GM21390 (cell line): ENCODE results near the gene CPEB3.
"Not testable (repeated sequence)": the region's sequence is repeated elsewhere in the genome, so short reads cannot be mapped to it uniquely, and the experiment has no call there.

ENCODE experiments used
- ATAC-seq: cut with Tn5 transposase; IDR thresholded peaks from one replicate; pipeline ENCODE4 v1.9.1; 2021; ENCODE audit not compliant: unreplicated experiment

The CPEB3 gene

GRCh38 chr10:92047215-92047614, 243.7 kb downstream of the CPEB3 start:
- no peak for ATAC-seq

- ATAC-seq = no peak
These were observed 245.2 kb downstream of the CPEB3 start for GRCh38 chr10:92045641-92046106.

- ATAC-seq = no peak
These were observed 248.3 kb downstream of the CPEB3 start for GRCh38 chr10:92042541-92042940.

GRCh38 chr10:92038949-92039348, 251.9 kb downstream of the CPEB3 start:
- ATAC-seq = no peak

GRCh38 chr10:92033070-92033469, 257.8 kb downstream of the CPEB3 start:
- ATAC-seq = not testable (repeated sequence)

GRCh38 chr10:92031580-92031979, 259.3 kb downstream of the CPEB3 start:
- no peak for ATAC-seq

- ATAC-seq = no peak
These were observed 263.7 kb downstream of the CPEB3 start for GRCh38 chr10:92027141-92027540.

GRCh38 chr10:92025340-92025739, 265.5 kb downstream of the CPEB3 start:
- ATAC-seq = not testable (repeated sequence)

GRCh38 chr10:92024700-92025099, 266.2 kb downstream of the CPEB3 start:
- no peak for ATAC-seq

- ATAC-seq = no peak
These were observed 276.3 kb downstream of the CPEB3 start for GRCh38 chr10:92014620-92015019.

- ATAC-seq = no peak
These were observed 279.2 kb downstream of the CPEB3 start for GRCh38 chr10:92011560-92012214.

- ATAC-seq = no peak
These were observed 280.7 kb downstream of the CPEB3 start for GRCh38 chr10:92010047-92010735.

- no peak for ATAC-seq
These were observed 281.4 kb downstream of the CPEB3 start for GRCh38 chr10:92009445-92009844.

GRCh38 chr10:92005978-92006377, 284.9 kb downstream of the CPEB3 start:
- no peak for ATAC-seq

GRCh38 chr10:92003258-92003657, 287.6 kb downstream of the CPEB3 start:
- no peak for ATAC-seq

- ATAC-seq = no peak
These were observed 288.9 kb downstream of the CPEB3 start for GRCh38 chr10:92001995-92002394.

GRCh38 chr10:92001581-92001980, 289.3 kb downstream of the CPEB3 start:
- ATAC-seq = no peak
